Measurements from ENCODE around the gene STPG1. TPM values are rescaled to one million over a fixed set of nuclear protein-coding genes. Genes with fewer than 3 reads are reported as not detected.

Gene STPG1
- total RNA-seq, 1 donor from 2014 or later: 3.8 TPM

- no peak for DNase-seq
- peaks cover 5% of the 10 kb centered on the region for H3K27me3 Mint-ChIP-seq
- no peaks in the 10 kb centered on the region for H3K9me3 Mint-ChIP-seq
- H3K36me3 Mint-ChIP-seq (ENCODE audit: low read depth): peaks cover 1% of the 10 kb centered on the region
- H3K4me3 Mint-ChIP-seq: no peak overlapping the region
- no peak overlapping the region for H3K27ac Mint-ChIP-seq
- intact Hi-C loops (cut with micrococcal nuclease): no loop called here
- H3K4me1 Mint-ChIP-seq: peaks cover 27% of the 10 kb centered on the region
Measured at GRCh38 chr1:24362982-24363614, 50.5 kb downstream of the STPG1 start.

- H3K27ac Mint-ChIP-seq: no peak overlapping the region
- intact Hi-C loops (cut with micrococcal nuclease): no loop called here
- no peak overlapping the region for H3K4me3 Mint-ChIP-seq
- DNase-seq: no peak
- no peaks in the 10 kb centered on the region for H3K9me3 Mint-ChIP-seq
- H3K27me3 Mint-ChIP-seq: peaks cover 5% of the 10 kb centered on the region
- H3K4me1 Mint-ChIP-seq: peaks cover 27% of the 10 kb centered on the region
- H3K36me3 Mint-ChIP-seq (ENCODE audit: low read depth): peaks cover 6% of the 10 kb centered on the region
Measured at GRCh38 chr1:24362396-24362795, 51.2 kb downstream of the STPG1 start.

- H3K4me3 Mint-ChIP-seq: no peak overlapping the region
- peaks cover 27% of the 10 kb centered on the region for H3K4me1 Mint-ChIP-seq
- peaks cover 6% of the 10 kb centered on the region for H3K36me3 Mint-ChIP-seq (ENCODE audit: low read depth)
- H3K9me3 Mint-ChIP-seq: no peaks in the 10 kb centered on the region
- no peak overlapping the region for H3K27ac Mint-ChIP-seq
- intact Hi-C loops (cut with micrococcal nuclease): no loop called here
- no peak for DNase-seq
- H3K27me3 Mint-ChIP-seq: peaks cover 3% of the 10 kb centered on the region
Measured at GRCh38 chr1:24361811-24362210, 51.8 kb downstream of the STPG1 start.

DNA sequence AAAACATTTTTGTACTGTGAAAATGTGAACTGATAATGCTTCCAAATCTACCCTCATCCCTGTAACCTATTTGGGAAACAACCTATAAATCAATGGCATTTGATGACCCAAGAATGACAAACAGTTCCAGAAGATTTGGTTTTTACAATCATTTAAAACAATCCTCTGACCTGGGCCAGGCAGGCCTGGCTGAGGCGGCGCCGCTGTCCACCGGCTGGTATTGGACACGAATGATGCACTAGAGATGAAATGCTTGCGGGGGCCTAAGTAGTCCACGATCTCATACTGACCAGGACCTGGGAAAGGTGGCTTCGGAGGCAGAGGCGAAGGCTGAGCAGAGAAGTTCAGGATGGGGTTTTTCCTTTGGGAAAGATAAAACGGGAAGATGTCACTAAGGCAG, 52.9 kb downstream of the STPG1 start:
- intact Hi-C loops (cut with micrococcal nuclease): no loop called here
- Mint-ChIP-seq H3K4me1 (peaks cover 20% of the 10 kb centered on the region), H3K9me3 (no peaks in the 10 kb centered on the region), H3K36me3 (ENCODE audit: low read depth) (peaks cover 4% of the 10 kb centered on the region), H3K27me3 (peaks cover 3% of the 10 kb centered on the region), H3K4me3 (no peak overlapping the region), H3K27ac (no peak overlapping the region)
- DNase-seq: no peak

DNA sequence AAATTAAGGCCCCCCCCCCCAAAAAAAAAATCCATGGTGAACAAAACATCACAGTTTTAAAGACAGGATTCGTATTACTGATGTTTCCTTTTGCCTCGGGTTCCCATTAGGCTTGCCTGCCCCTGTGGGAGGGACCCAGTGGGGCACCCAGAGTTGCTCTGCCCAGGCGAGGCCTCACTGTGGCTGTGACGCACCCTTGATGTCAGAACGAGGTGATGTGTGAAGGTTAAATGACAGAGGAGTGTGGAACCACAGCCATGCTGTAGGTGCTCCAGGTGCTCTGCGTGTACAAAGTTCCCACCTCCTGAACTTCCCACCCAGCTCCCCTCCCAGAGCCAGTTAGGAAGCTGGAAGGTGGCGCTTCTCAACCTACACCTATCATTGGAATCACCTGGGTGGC, 56.5 kb downstream of the STPG1 start:
- intact Hi-C loops (cut with micrococcal nuclease): no loop called here
- H3K36me3 Mint-ChIP-seq (ENCODE audit: low read depth): peaks cover 4% of the 10 kb centered on the region
- H3K9me3 Mint-ChIP-seq: no peaks in the 10 kb centered on the region
- DNase-seq: no peak
- no peaks in the 10 kb centered on the region for H3K27me3 Mint-ChIP-seq
- H3K4me3 Mint-ChIP-seq: no peak overlapping the region
- no peak overlapping the region for H3K27ac Mint-ChIP-seq
- peaks cover 13% of the 10 kb centered on the region for H3K4me1 Mint-ChIP-seq

- peaks cover 4% of the 10 kb centered on the region for H3K36me3 Mint-ChIP-seq (ENCODE audit: low read depth)
- no peaks in the 10 kb centered on the region for H3K27me3 Mint-ChIP-seq
- H3K4me1 Mint-ChIP-seq: peaks cover 26% of the 10 kb centered on the region
- no peaks in the 10 kb centered on the region for H3K9me3 Mint-ChIP-seq
- DNase-seq: no peak
- intact Hi-C loops (cut with micrococcal nuclease): no loop called here
- H3K27ac Mint-ChIP-seq: no peak overlapping the region
- H3K4me3 Mint-ChIP-seq: no peak overlapping the region
Measured at GRCh38 chr1:24355466-24355865, 58.1 kb downstream of the STPG1 start.

GRCh38 chr1:24353292-24353891, 60.2 kb downstream of the STPG1 start:
- H3K27me3 Mint-ChIP-seq: no peaks in the 10 kb centered on the region

GRCh38 chr1:24351918-24352627, 61.5 kb downstream of the STPG1 start:
- H3K9me3 Mint-ChIP-seq: no peaks in the 10 kb centered on the region
- no peaks in the 10 kb centered on the region for H3K27me3 Mint-ChIP-seq
- peak overlapping the region; percentile 73 for H3K27ac Mint-ChIP-seq
- intact Hi-C loops (cut with micrococcal nuclease): loop anchor here (1.0 to 2.0 kb wide), 3 partner anchors 13 to 32 kb away; no protein-coding TSS in a partner anchor
- H3K36me3 Mint-ChIP-seq (ENCODE audit: low read depth): no peaks in the 10 kb centered on the region
- DNase-seq: peak; percentile 71
- peak overlapping the region; percentile 22 for H3K4me3 Mint-ChIP-seq
- peaks cover 37% of the 10 kb centered on the region for H3K4me1 Mint-ChIP-seq

More at GRCh38 chr1:24353292-24353891, 60.2 kb downstream of the STPG1 start:
- Mint-ChIP-seq H3K36me3 (ENCODE audit: low read depth) (peaks cover 4% of the 10 kb centered on the region), H3K4me1 (peaks cover 37% of the 10 kb centered on the region), H3K9me3 (no peaks in the 10 kb centered on the region), H3K27ac (no peak overlapping the region), H3K4me3 (no peak overlapping the region)
- intact Hi-C loops (cut with micrococcal nuclease): no loop called here
- DNase-seq: no peak

DNA sequence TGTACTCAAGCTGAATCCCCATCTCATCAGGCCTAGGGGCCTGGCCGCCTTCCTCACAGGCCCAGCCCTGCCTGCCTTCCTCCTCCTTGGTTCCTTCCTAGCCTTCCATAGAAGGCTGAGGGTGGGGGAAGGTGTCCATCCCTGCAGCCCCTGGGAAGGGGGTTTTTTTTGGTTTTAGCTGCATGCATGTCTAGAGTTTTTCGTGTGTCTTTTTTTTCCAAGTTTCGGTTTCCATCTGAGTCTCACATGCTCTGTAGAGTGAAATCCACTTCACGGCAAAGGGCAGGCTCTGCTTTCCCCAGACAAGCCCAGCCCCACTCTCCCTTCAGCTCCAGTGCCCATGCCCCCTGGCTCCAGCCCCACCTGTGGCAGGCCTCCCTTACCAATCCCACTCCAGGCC, 62.3 kb downstream of the STPG1 start:
- H3K4me1 Mint-ChIP-seq: peaks cover 37% of the 10 kb centered on the region
- H3K27me3 Mint-ChIP-seq: no peaks in the 10 kb centered on the region
- H3K36me3 Mint-ChIP-seq (ENCODE audit: low read depth): no peaks in the 10 kb centered on the region
- intact Hi-C loops (cut with micrococcal nuclease): loop anchor here (1.0 to 2.0 kb wide), 3 partner anchors 14 to 33 kb away; no protein-coding TSS in a partner anchor
- DNase-seq: peak; percentile 83
- H3K27ac Mint-ChIP-seq: peak overlapping the region; percentile 77
- H3K9me3 Mint-ChIP-seq: no peaks in the 10 kb centered on the region
- peak overlapping the region; percentile 47 for H3K4me3 Mint-ChIP-seq

GRCh38 chr1:24349891-24350290, 63.7 kb downstream of the STPG1 start:
- intact Hi-C loops (cut with micrococcal nuclease): loop anchor here (2.0 kb wide), 1 partner anchor 27 kb away; no protein-coding TSS in a partner anchor
- Mint-ChIP-seq H3K36me3 (ENCODE audit: low read depth) (no peaks in the 10 kb centered on the region), H3K9me3 (no peaks in the 10 kb centered on the region), H3K27ac (peak overlapping the region; percentile 80), H3K27me3 (peaks cover 2% of the 10 kb centered on the region), H3K4me3 (peak overlapping the region; percentile 47), H3K4me1 (peaks cover 37% of the 10 kb centered on the region)
- DNase-seq: no peak

- Mint-ChIP-seq H3K4me3 (no peak overlapping the region), H3K4me1 (peaks cover 35% of the 10 kb centered on the region), H3K27me3 (peaks cover 8% of the 10 kb centered on the region), H3K36me3 (ENCODE audit: low read depth) (no peaks in the 10 kb centered on the region), H3K27ac (no peak overlapping the region), H3K9me3 (no peaks in the 10 kb centered on the region)
- DNase-seq: no peak
- intact Hi-C loops (cut with micrococcal nuclease): no loop called here
Measured at GRCh38 chr1:24348196-24348595, 65.4 kb downstream of the STPG1 start.

DNA sequence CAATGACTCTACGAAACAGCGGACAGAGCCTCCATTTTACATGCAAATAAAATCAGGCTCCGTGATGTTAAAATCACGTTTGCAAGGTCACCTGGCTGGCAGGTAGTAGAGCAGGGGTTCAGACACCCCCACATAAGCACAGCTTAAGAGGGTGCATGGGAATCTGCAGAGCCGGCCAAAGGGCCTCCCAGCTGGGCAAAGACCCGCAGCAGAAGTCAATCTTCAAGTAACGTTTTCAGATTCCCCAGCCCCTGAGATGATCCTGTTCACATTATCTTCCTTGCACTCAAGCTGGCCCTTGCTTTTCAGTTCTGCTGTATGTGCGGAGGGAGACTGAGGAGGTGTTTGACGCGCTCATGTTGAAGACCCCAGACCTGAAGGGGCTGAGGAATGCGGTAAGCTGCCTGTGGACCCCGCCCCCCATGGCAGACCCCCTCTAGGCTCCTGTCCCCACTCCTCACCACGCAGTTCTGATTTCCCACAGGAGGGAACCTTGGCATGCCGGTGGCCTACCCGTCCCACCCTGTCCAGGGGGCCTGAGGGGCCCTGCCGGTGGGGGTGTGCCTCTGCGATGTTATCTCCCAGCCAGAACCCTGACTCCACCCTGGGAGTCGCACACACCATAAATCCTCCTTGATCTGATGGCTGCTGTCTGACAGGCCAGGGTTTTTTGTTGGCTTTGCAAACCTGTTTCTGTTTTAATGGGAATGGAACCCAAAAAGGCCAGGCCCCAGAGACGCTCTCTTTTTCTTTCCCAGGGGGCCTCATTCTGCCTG, 66.2 kb downstream of the STPG1 start:
- no peak overlapping the region for H3K4me3 Mint-ChIP-seq
- H3K36me3 Mint-ChIP-seq (ENCODE audit: low read depth): no peaks in the 10 kb centered on the region
- no peak for DNase-seq
- no peaks in the 10 kb centered on the region for H3K9me3 Mint-ChIP-seq
- intact Hi-C loops (cut with micrococcal nuclease): no loop called here
- no peak overlapping the region for H3K27ac Mint-ChIP-seq
- H3K27me3 Mint-ChIP-seq: peaks cover 10% of the 10 kb centered on the region
- H3K4me1 Mint-ChIP-seq: peaks cover 27% of the 10 kb centered on the region

DNA sequence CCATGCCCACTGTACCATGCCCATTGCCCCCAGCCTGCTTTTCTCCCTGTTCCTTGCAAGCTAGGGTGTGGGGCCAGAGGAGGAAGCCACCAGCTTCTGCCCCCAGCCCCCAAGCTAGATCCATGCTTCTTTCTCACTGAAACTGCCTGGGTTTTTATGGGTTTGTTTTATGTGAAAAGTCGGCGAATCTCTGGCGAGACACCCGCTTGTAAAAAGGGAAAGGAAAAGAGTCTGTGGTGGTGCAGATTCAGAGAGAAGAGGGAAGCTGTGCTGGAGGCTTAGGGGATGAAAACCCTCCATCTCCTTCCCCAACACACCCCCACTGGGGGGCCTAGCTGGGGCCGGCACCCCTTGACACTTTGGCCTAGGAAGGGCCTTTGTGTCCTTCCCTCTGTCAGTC, 68.2 kb downstream of the STPG1 start:
- H3K9me3 Mint-ChIP-seq: no peaks in the 10 kb centered on the region
- H3K4me1 Mint-ChIP-seq: peaks cover 10% of the 10 kb centered on the region
- peak overlapping the region; percentile 37 for H3K27ac Mint-ChIP-seq
- no peak overlapping the region for H3K4me3 Mint-ChIP-seq
- H3K36me3 Mint-ChIP-seq (ENCODE audit: low read depth): no peaks in the 10 kb centered on the region
- H3K27me3 Mint-ChIP-seq: peaks cover 16% of the 10 kb centered on the region
- no peak for DNase-seq
- intact Hi-C loops (cut with micrococcal nuclease): no loop called here

All from activated CD4-positive, alpha-beta T cell treated with anti-CD3 and anti-CD28 coated beads, Interleukin-2, amount 10 ng/mL, durations not matched to agents 24 days and 14 days (primary cell).